Measurements from ENCODE around the gene SFRP5.
A peak's percentile ranks its signal among the peaks of the same experiment; 100 is the strongest.

Gene SFRP5

DNA sequence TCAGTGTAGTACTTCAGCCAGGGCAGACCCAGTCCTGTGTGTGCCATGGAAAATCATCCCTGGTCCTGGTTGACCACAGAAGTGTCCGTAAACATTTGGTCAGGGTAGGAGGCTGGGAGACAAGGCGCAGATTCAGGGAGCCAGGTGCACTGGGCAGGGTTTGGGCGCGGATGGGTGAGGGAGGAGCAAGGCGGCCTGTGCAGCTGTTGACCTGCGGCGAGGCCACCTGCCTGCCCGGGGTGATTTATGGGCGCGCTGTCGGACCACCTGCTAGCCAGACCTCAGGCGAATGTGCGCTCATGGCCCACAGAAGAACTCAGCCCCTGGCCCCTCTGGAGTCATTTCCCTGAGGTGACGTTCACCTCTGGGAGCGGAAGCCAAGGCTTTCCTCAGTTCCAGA is 6.6 kb downstream of the SFRP5 start:
- no peak for DNase-seq (ENCODE audit: low read depth in 3 of 3)

DNA sequence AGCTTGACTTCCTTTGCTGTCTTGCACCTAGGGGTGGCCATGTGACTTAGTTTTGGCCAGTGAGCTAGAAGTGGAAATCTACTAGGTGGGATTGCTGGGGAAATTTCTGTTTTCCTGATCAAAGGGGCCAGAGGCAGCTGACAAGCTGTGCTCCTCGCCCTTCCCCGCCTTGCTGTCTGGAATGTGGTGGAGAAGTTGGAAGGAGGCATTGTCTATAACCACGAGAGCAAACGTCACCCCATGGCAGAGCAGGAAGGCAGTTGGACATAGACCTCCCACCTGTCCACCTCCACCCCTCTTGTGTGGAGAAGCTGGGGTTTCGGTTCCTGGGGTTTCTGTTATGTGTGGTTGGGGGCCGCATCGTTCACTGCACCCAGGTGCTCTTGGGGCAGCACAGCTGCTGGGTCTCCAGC is 7.3 kb downstream of the SFRP5 start:
- DNase-seq (ENCODE audit: low read depth in 3 of 3) = no peak

DNA sequence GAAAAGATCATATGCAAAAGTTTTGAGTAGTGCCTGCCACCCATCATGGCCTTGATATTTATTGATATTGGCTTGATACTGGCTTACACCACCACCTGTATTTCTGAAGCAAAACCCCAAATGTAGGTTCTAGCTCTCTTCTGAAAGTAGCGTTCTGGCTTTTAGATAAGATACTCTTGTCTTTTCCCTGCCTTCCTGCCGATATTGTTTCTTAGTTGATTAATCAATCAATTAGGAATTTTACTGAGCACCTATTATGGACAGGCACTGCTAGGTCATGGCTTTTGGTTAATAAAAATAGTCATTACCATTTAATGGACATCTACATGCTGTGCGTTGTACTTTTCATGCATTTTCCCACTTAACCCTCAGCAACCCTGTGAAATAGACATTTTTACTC is 7.9 kb downstream of the SFRP5 start:
- DNase-seq (ENCODE audit: low read depth in 3 of 3) = no peak

DNA sequence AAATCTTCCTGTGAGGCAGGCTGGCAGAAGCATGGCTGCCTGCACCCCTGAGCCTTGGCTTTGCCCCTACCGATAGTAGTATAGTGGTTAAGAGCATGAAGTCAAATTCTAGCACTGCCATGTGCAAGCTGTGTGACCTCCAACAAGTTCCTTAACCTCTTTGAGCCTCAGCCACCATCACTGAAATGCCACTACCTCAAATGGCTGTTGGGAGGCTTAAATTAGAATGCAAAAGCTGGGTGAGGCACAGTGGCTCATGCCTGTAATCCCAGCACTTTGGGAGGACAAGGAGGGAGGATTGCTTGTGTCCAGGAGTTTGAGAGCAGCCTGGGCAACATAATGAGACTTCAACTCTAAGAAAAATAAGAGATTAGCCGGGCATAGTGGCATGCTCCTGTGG is 8.4 kb downstream of the SFRP5 start:
- no peak for DNase-seq (ENCODE audit: low read depth in 3 of 3)

DNA sequence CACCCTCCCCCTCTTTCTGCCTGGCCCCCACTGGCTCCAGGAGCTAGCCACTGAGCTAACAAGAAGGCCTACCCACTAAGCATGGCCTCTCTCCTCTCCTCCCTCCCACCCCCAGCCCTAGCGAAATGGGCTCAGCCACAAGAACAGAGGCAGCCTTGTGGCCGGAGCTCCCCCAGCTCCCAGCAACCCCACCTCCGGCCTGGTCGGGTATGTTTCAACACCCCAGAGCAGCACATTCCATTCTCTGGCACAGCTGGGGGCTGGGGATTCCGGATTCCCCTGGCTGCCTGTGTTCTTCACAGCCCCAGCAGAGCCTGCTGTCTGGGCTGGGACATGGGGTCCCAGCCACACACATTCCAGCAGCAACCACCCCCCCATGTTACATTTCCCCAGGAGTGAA is 9.0 kb downstream of the SFRP5 start:
- DNase-seq (ENCODE audit: low read depth in 3 of 3) = no peak

DNA sequence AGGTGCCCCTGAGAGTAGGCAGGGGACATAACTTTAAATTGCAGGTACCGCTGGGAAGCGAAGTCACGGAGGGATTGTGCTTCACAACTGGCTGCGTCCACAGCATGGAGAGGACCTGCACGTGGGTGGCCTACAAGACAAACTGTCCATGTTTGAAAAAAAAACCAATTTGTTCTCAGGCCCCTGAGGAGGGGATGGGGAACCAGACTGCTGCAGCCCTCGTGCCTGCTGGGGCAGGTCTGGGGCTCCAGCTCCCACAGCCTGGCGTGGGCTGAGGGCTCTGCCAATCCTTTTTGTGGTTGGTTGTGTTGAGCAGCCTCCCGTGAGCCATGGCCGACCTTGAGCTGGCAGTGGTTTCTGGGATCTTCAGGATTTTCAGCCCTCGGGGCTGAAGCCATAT is 9.7 kb downstream of the SFRP5 start:
- DNase-seq (ENCODE audit: low read depth in 3 of 3) = no peak

DNA sequence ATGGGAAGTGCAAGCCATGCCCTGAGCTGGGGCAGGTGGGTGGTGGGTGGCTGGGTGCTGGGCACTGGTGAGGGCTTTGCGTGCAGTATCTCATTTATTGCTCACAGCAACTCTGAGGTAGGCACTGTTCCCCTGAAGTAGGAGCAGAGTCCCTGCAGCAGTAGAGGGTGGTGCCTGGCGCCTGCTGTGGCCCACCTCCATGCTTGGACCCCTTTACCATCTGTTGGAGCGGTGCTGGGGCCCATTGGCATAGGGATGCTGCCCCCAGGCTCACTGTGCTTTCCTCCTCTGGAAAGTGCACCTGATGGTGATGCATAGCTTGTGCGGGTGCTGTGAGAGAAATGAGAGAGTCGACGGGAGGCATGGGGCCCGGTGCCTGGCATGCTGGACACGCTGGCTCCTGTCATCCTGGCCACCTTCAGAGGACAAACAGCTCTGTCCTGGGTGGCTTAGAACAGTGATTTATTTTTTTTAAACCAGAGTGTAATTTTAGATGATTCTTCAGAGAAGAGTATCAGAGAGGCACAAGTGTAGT is 10.4 kb downstream of the SFRP5 start:
- no peak for DNase-seq (ENCODE audit: low read depth in 3 of 3)

DNA sequence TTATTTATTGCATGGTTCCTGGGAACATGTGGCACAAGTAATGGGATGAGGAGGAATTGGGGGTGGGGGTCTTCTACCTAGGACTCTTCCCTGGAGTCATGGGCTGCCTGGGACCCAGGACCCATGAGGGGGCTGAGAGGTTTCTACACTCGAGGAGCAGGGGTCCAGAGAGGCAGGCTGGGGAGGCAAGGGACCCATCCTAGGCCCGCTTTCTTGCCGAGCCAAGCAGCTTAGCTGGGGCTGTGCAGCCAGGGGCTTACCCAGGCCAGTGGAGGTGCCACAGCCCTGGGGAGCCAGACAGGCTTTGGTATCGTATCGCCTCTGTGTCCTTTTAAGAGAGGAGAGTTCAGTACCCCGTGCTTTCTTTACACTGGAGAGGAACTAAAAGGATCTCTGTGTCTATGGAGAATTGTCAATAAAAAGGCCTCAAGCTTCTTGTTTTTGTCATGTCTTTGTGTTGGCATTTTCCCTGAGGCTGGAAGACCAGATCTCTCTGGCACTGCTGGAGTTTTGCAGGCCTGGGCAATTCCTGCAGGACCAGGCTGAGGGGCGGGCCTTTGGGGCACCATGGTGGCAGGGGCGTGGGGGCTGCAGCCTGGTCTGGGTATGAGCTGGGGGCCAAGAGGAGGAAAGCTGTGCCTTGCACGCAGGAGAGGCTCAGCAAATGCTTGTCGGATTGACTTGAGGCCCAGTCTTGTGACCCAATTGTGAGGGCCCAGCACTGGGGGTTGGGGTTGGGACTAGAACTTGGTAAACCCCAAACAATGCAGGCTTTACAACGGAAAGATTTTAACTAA is 11.1 kb downstream of the SFRP5 start:
- no peak for DNase-seq (ENCODE audit: low read depth in 3 of 3)

DNA sequence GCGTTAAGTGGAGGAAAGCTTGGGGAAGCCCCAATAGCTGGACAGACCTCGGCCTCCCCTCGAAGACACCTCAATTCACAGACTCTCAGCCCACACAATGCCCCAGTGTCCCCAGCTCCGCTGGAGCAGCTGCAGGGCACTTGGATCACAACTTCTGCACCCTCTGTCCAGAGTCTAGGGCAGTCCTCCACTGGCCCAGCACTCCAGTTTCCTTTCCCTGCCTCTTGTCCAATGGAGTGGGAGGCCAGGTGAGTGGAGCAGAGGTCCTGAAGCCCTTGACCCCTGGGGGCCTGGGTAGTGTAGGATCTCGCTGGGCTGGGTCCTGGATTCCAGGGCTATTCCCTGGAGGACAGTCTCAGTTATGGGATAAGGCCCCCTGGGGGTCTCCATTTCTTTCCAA is 11.9 kb downstream of the SFRP5 start:
- no peak for DNase-seq (ENCODE audit: low read depth in 3 of 3)

DNA sequence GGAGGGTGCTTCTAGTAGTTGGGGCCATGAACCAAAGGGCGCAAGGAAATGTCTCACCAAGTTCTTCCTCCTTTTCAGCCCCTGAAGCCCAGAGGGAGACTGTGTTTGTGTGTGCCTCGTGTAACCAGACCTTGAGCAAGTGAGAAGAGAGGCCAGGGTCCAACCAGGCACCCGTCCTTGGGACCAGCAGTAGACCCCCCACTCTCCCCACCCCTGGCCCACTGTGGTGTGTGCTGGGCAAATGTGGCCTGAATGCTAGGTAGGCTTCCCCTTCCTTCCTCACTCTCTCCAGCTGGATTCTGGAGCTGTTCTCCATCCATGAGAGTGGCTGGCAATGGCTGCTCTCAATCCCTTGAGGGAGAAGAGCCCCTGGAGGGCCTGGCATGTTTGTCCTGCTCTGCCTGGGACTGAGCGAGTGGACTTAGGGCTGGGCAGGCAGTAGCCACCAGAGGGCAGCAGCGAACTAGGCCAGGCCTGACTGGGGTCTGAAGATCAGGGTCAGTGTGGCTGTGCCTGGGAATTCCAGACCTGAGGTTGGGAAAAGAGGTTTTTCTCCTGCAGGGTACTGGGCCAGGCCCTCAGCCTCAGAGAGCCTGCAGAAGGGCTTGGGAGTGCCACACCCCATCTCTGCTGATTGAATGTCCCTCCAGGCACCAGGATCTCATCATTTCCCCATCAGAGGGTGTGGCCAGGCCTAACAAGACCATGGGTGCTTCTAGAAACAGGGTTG is 12.5 kb downstream of the SFRP5 start:
- DNase-seq (ENCODE audit: low read depth in 3 of 3) = peak in 1 of 3 experiments; percentile 9

DNA sequence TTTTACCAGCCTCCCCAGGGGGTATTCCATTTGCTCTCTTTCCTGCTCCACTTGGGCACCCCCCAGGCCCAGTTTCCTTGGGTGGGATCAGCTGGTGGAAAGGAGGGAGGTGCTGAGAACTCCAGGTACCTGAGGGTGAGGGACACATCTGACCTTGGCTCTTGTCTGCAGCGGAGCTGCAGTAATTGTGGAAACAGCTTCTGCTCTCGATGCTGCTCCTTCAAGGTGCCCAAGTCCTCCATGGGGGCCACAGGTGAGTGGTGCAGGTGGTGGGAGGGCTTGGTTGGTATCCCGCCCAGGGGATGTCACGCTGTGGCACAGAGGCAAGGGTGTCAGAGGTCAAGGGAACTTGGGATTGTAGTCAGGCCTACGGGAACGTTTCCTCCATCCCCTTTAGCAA is 14.3 kb downstream of the SFRP5 start:
- DNase-seq (ENCODE audit: low read depth in 3 of 3) = no peak

DNA sequence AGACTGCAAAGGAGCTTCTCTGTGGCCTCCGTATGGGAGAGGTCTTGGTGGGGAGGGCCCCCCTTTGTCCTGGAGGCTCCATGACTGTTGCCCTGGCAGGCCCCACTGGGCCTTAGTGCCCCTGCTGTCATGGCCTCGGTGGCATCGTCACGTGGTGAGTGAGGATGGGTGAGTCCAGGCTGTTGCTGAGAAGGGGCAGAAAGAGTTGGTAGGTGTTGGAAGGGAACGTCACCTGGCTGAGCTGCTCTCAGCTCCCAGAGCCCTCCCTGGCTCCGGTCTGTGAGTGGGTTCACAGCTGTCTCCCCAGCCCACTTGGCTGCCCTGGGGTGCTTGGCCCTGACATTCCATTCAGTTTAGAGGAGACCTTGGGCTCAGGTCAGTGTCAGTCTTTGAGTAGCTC is 16.1 kb downstream of the SFRP5 start:
- no peak for DNase-seq (ENCODE audit: low read depth in 3 of 3)

DNA sequence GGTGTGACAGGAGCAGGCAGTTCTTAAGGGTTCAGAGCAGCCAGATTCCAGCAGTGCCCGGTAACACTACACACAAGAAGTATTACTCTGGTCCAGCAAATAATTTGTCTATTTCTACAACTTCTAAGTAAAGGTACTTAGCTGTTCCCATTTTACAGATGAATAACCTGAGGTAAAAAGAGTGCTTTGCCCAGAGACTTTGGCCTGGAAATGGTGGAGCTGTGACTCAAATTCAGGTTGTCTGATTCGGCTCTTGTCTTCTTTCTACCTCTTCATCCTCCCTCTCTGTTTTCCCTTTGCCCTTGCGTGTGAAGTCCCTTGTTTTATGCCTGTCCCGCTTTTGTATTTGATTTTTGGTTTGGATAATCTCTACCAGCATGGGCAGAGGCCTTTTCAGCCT is 17.1 kb downstream of the SFRP5 start:
- DNase-seq (ENCODE audit: low read depth in 3 of 3) = no peak

DNA sequence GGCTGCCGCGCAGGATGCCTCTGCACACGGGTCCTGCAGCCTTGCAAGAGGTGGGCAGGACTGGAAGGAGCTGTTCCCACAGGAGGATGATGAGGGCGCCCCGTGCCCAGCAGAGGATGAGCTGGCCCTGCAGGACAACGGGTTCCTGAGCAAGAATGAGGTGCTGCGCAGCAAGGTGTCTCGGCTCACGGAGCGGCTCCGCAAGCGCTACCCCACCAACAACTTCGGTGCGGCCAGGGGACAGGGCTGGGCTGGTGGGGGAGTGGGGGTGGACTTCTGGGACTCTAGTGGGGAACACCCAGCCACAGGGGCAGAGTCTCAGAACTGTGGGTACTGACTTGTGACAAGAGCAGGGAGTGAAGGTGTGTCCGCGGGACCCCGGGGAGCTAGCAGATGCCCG is 18.8 kb downstream of the SFRP5 start:
- DNase-seq (ENCODE audit: low read depth in 3 of 3) = no peak

DNA sequence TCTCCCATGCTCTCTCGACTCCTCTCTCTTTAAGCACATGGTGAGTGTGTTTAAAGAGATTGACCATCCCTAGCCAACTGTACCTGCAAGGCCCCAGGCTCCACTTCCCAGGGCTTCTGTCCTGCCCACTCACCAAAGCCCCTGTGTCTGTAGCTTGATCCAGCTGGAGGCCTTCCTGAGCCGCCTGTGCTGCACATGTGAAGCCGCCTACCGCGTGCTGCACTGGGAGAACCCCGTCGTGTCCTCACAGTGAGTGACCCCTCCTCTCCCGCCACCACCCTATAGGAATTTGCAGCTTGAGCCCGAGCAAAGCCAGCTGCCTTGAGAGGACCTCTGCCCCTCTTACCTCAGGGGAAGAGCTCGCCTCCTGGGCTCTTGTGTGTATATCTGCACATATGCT is 23.7 kb downstream of the SFRP5 start:
- DNase-seq (ENCODE audit: low read depth in 3 of 3) = no peak

DNA sequence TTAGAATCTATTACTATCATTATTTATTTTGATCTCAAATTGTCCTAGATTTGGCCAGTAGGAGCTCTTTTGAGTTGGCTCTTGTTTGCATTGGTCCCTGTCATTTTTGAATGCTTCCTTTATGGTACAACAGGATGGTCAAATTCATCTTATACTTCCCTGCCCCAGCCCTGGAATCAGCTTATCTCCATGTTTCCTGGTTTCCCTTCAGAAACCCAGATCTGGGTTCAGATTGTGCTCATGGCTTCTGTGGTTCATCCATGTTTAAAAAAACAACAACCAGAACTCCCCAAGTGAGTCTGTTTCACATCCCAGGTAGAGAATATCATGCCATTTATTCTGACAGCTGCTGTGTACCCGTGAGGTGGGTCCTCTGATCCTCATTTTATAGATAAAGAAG is 24.2 kb downstream of the SFRP5 start:
- DNase-seq (ENCODE audit: low read depth in 3 of 3) = no peak

DNA sequence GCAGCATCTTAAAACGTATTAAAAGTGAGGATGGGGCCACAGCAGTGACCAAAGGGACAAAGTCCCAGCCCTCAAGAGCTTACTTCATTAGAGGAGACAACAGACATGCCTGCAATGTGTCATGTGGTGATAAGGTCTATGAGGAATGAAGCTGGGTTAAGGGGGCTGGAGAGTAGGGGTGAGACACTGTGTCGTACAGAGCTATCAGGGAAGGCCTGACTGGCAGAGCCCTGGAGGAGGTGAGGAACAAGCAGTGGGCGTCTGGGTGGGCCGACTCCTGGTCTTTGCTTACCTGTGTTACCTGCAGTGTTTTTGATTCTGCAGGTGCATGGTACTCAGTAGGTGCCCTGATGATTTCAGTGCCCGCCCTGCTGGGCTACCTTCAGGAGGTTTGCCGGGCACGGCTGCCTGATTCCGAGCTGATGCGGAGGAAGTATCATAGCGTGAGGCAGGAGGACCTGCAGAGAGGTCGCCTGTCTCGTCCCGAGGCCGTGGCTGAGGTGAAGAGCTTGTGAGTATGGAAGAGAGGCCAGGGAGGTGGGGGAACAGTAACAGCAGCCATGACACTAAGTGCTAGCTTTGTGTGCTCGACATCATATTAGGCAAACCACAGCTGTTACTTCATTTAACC is 27.3 kb downstream of the SFRP5 start:
- no peak for DNase-seq (ENCODE audit: low read depth in 3 of 3)

DNA sequence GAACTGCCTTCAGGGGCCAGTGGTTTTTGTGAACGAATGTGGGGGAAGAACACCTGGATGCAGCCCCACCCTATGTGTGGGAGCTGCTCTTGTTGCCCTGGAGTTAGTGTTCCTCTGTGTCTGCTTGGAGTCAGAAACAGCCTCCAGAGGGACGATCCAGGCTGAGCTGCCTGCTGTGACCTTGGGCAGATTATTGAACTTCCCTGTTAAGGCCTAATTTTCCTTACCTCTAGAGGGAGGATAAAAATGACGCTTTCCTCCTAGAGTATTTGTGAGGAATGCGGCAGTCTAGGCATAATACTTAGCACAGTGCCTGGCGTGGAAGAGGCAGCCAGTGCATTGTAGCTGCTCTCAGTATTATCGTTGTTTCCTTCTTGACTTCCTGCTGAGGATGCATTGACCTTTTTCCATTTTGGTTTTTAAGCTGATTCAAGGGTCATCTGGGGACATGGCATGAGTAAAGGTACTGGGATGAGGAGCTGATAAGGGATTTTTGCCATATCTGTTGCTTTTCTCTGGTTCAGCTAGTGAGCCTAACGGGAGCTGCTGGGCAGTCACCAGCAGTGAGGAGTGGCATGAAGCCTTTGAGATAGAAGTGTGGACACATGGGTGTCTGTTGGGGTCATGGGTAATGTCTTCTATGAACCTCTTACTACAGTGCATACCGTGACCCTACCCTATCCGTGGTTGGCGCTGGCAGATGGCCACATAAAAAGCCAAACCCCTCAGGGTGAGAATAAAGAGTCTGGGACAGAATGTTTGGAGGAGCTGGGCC is 28.4 kb downstream of the SFRP5 start:
- no peak for DNase-seq (ENCODE audit: low read depth in 3 of 3)

DNA sequence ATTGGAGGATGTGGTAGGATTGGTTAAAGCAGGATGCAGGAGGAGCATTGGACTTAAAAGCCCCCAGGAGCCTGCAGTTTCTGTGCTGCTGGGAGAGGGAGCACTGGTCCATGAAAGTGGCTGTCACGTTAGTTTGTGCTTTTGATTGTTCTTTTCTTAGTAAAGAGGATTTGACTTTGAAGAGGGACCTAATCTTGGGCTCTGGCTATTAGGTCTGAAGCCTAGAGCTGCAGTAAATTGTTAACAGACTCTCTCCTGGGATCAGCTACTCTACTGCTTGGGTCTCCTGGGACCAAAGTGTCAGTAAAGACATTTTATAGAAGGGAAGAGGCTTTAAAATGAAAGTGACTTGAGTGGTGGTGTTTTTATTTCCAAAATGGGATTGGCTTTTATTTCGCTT is 31.2 kb downstream of the SFRP5 start:
- DNase-seq (ENCODE audit: low read depth in 3 of 3) = no peak

DNA sequence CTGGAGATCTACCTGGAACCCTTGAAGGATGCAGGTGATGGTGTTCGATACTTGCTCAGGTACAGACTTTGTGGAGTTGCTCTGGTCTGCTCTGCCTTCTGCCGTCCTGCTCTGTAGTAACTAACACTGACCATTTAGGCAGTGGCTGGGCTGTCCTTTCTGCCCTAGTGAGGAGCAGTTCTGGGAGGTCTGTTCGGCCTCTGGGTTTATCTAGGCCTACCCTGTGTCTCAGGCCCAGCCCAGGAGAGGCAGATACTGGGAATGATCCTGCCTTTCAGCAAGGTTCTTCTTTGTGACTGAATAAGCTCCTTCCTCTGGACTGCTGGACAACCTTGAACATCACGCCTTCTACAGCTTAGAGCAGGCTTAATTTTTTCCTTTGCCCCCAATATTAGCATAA is 33.2 kb downstream of the SFRP5 start:
- no peak for DNase-seq (ENCODE audit: low read depth in 3 of 3)

DNA sequence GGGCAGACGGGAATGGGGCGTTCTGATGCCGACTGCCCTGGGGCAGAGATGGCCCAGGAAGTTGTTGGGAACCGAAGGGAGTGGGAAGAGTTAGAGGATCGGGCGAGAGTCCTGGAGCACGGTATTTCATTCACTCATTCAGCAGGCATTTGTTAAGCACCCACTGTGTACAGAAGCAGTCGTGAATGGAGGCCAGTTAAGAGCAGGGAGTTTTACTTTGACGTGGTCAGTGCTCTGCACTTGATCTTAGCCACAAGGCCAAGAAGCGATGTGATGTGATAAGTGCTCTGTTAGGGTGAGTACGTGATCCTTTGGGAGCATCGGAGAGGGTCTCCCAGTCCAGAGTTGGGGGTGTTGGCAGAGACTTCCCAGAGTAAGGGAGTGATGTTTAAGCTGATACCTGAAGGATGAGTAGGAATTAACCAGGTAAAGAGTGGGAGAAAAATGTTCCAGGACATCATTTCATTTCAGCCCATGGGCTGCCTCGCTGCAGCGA is 34.0 kb downstream of the SFRP5 start:
- DNase-seq (ENCODE audit: low read depth in 3 of 3) = no peak
